ENCODE measurements around the gene ILF3. TPM values are rescaled to one million over a fixed set of nuclear protein-coding genes. Genes with fewer than 3 reads are reported as not detected.
A peak's percentile ranks its signal among the peaks of the same experiment; 100 is the strongest.

ILF3 gene
- polyA plus RNA-seq, 2 donors: 84.2 to 107 TPM

GRCh38 chr19:10736916-10737551 is 82.9 kb downstream of the ILF3 start:
- H3K9me3 ChIP-seq (ENCODE audit: control insufficient read depth in 2 of 2, insufficient read depth in 1 of 2, low read depth in 1 of 2, low read length in 1 of 2): no peaks in the 10 kb centered on the region
- peaks cover under 1% of the 10 kb centered on the region in 2 donors for H3K4me1 ChIP-seq (ENCODE audit: control insufficient read depth in 2 of 2, insufficient read depth in 2 of 2, low read length in 1 of 2)
- no peak overlapping the region for H3K27ac ChIP-seq (ENCODE audit: low read depth in 2 of 2, low read length in 1 of 2)
- 79 to 82% methylated on average over 9 of the region's 9 CpGs for WGBS, 2 donors
- H3K27me3 ChIP-seq (ENCODE audit: control insufficient read depth in 1 of 2, insufficient read depth in 2 of 2, low read length in 2 of 2): no peaks in the 10 kb centered on the region
- peaks cover 0 to 3% of the 10 kb centered on the region in 2 donors for H3K36me3 ChIP-seq (ENCODE audit: control insufficient read depth in 2 of 2, insufficient read depth in 2 of 2, low read length in 1 of 2)
- no peak overlapping the region for H3K4me3 ChIP-seq (ENCODE audit: low read depth in 1 of 2, low read length in 2 of 2)

GRCh38 chr19:10737722-10738121 is 83.6 kb downstream of the ILF3 start:
- peak overlapping the region in 1 of 2 donors; percentile 1 for H3K27ac ChIP-seq (ENCODE audit: low read depth in 2 of 2, low read length in 1 of 2)
- no peaks in the 10 kb centered on the region for H3K9me3 ChIP-seq (ENCODE audit: control insufficient read depth in 2 of 2, insufficient read depth in 1 of 2, low read depth in 1 of 2, low read length in 1 of 2)
- no peaks in the 10 kb centered on the region for H3K27me3 ChIP-seq (ENCODE audit: control insufficient read depth in 1 of 2, insufficient read depth in 2 of 2, low read length in 2 of 2)
- H3K4me3 ChIP-seq (ENCODE audit: low read depth in 1 of 2, low read length in 2 of 2): no peak overlapping the region
- WGBS, 2 donors: 85 to 92% methylated on average over 9 of the region's 9 CpGs
- peaks cover 0 to 3% of the 10 kb centered on the region in 2 donors for H3K36me3 ChIP-seq (ENCODE audit: control insufficient read depth in 2 of 2, insufficient read depth in 2 of 2, low read length in 1 of 2)
- peaks cover 5 to 6% of the 10 kb centered on the region in 2 donors for H3K4me1 ChIP-seq (ENCODE audit: control insufficient read depth in 2 of 2, insufficient read depth in 2 of 2, low read length in 1 of 2)

GRCh38 chr19:10740798-10741197 is 86.7 kb downstream of the ILF3 start:
- H3K27ac ChIP-seq (ENCODE audit: low read depth in 2 of 2, low read length in 1 of 2): no peak overlapping the region

More at GRCh38 chr19:10740798-10741197, 86.7 kb downstream of the ILF3 start:
- H3K27me3 ChIP-seq (ENCODE audit: control insufficient read depth in 1 of 2, insufficient read depth in 2 of 2, low read length in 2 of 2): no peaks in the 10 kb centered on the region
- H3K9me3 ChIP-seq (ENCODE audit: control insufficient read depth in 2 of 2, insufficient read depth in 1 of 2, low read depth in 1 of 2, low read length in 1 of 2): no peaks in the 10 kb centered on the region
- no peak overlapping the region for H3K4me3 ChIP-seq (ENCODE audit: low read depth in 1 of 2, low read length in 2 of 2)
- peaks cover 6 to 9% of the 10 kb centered on the region in 2 donors for H3K4me1 ChIP-seq (ENCODE audit: control insufficient read depth in 2 of 2, insufficient read depth in 2 of 2, low read length in 1 of 2)
- 79 to 86% methylated on average over 3 of the region's 3 CpGs for WGBS, 2 donors
- H3K36me3 ChIP-seq (ENCODE audit: control insufficient read depth in 2 of 2, insufficient read depth in 2 of 2, low read length in 1 of 2): peaks cover 0 to 3% of the 10 kb centered on the region in 2 donors

Other genes starting within 250 kb of the ILF3 start
- 1 to 10 TPM; 1.2 to 1.3 TPM for gene PDE4A, start 233.8 kb upstream of the ILF3 start, polyA plus RNA-seq
- gene KEAP1, start 151.0 kb upstream of the ILF3 start, polyA plus RNA-seq: 10 to 100 TPM; 54.2 to 63.9 TPM
- 10 to 100 TPM in 1 of 2 donors, 1 to 10 TPM in 1; 9.4 to 12.1 TPM for gene S1PR5, start 136.9 kb upstream of the ILF3 start, polyA plus RNA-seq
- 10 to 100 TPM; 43.9 to 53.6 TPM for gene ATG4D, start 110.4 kb upstream of the ILF3 start, polyA plus RNA-seq
- 10 to 100 TPM; 16.4 to 25.3 TPM for gene KRI1, start 88.3 kb upstream of the ILF3 start, polyA plus RNA-seq
- gene CDKN2D, start 85.4 kb upstream of the ILF3 start, polyA plus RNA-seq: 10 to 100 TPM in 1 of 2 donors, 1 to 10 TPM in 1; 4.6 to 11.7 TPM
- 10 to 100 TPM; 54.2 to 55.4 TPM for gene AP1M2, start 67.0 kb upstream of the ILF3 start, polyA plus RNA-seq
- gene SLC44A2, start 28.8 kb upstream of the ILF3 start, polyA plus RNA-seq: 10 to 100 TPM; 70.5 to 76.8 TPM
- gene QTRT1, start 47.1 kb downstream of the ILF3 start, polyA plus RNA-seq: 10 to 100 TPM; 53.2 to 86.4 TPM
- gene DNM2, start 63.7 kb downstream of the ILF3 start, polyA plus RNA-seq: 10 to 100 TPM; 68.4 to 87.9 TPM
- gene TMED1, start 181.9 kb downstream of the ILF3 start, polyA plus RNA-seq: 10 to 100 TPM in 1 of 2 donors, 1 to 10 TPM in 1; 9.9 to 20.4 TPM
- under 1 TPM; 0.19 to 0.20 TPM for gene C19orf38, start 194.1 kb downstream of the ILF3 start, polyA plus RNA-seq
- gene CARM1, start 217.2 kb downstream of the ILF3 start, polyA plus RNA-seq: 10 to 100 TPM; 28.5 to 35.7 TPM

Data from esophagus (tissue), 2 donors.